WTC11 (cell line): Measurements from ENCODE around the gene ASMTL.

Source experiments
- AFF4 ChIP-seq: sonication (generic); formaldehyde crosslinking; IDR thresholded peaks from 2 replicates; pipeline ENCODE4 v1.8.1; 2023; ENCODE audit warnings: mild to moderate bottlenecking, missing genetic modification reagents, borderline replicate concordance
- IRF2 ChIP-seq: sonication (generic); formaldehyde crosslinking; IDR thresholded peaks from 2 replicates; pipeline ENCODE4 v1.8.0; 2022; ENCODE audit warnings: low read depth, missing genetic modification reagents, borderline replicate concordance
- NR1H2 ChIP-seq: sonication (generic); formaldehyde crosslinking; IDR thresholded peaks from 2 replicates; pipeline ENCODE4 v1.9.0; 2021; ENCODE audit warnings: mild to moderate bottlenecking, moderate library complexity, missing genetic modification reagents
- USF2 ChIP-seq: sonication (generic); formaldehyde crosslinking; IDR thresholded peaks from 2 replicates; pipeline ENCODE4 v1.8.1; 2023; ENCODE audit warnings: mild to moderate bottlenecking, missing genetic modification reagents, moderate library complexity
- TF ChIP-seq, protein P1 (sequence below): sonication (generic); formaldehyde crosslinking; IDR thresholded peaks from 2 replicates; pipeline ENCODE4 v1.8.0; 2023; ENCODE audit warnings: missing genetic modification reagents, mild to moderate bottlenecking, borderline replicate concordance
- TF ChIP-seq, protein P2 (sequence below): fragments of 200-600 bp; IDR thresholded peaks from 2 replicates; pipeline ENCODE4 v1.8.0; 2022; ENCODE audit warnings: antibody characterized with exemption

- TF ChIP-seq, protein P1, sequence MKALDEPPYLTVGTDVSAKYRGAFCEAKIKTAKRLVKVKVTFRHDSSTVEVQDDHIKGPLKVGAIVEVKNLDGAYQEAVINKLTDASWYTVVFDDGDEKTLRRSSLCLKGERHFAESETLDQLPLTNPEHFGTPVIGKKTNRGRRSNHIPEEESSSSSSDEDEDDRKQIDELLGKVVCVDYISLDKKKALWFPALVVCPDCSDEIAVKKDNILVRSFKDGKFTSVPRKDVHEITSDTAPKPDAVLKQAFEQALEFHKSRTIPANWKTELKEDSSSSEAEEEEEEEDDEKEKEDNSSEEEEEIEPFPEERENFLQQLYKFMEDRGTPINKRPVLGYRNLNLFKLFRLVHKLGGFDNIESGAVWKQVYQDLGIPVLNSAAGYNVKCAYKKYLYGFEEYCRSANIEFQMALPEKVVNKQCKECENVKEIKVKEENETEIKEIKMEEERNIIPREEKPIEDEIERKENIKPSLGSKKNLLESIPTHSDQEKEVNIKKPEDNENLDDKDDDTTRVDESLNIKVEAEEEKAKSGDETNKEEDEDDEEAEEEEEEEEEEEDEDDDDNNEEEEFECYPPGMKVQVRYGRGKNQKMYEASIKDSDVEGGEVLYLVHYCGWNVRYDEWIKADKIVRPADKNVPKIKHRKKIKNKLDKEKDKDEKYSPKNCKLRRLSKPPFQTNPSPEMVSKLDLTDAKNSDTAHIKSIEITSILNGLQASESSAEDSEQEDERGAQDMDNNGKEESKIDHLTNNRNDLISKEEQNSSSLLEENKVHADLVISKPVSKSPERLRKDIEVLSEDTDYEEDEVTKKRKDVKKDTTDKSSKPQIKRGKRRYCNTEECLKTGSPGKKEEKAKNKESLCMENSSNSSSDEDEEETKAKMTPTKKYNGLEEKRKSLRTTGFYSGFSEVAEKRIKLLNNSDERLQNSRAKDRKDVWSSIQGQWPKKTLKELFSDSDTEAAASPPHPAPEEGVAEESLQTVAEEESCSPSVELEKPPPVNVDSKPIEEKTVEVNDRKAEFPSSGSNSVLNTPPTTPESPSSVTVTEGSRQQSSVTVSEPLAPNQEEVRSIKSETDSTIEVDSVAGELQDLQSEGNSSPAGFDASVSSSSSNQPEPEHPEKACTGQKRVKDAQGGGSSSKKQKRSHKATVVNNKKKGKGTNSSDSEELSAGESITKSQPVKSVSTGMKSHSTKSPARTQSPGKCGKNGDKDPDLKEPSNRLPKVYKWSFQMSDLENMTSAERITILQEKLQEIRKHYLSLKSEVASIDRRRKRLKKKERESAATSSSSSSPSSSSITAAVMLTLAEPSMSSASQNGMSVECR (CRISPR knock-in tag): no peak
- TF ChIP-seq, protein P2, sequence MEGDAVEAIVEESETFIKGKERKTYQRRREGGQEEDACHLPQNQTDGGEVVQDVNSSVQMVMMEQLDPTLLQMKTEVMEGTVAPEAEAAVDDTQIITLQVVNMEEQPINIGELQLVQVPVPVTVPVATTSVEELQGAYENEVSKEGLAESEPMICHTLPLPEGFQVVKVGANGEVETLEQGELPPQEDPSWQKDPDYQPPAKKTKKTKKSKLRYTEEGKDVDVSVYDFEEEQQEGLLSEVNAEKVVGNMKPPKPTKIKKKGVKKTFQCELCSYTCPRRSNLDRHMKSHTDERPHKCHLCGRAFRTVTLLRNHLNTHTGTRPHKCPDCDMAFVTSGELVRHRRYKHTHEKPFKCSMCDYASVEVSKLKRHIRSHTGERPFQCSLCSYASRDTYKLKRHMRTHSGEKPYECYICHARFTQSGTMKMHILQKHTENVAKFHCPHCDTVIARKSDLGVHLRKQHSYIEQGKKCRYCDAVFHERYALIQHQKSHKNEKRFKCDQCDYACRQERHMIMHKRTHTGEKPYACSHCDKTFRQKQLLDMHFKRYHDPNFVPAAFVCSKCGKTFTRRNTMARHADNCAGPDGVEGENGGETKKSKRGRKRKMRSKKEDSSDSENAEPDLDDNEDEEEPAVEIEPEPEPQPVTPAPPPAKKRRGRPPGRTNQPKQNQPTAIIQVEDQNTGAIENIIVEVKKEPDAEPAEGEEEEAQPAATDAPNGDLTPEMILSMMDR: no peak
- TF ChIP-seq IRF2 (CRISPR knock-in tag): no peak
- TF ChIP-seq USF2 (CRISPR knock-in tag): no peak
- no peak for TF ChIP-seq AFF4 (CRISPR knock-in tag)
- no peak for TF ChIP-seq NR1H2 (CRISPR knock-in tag)
These were observed 3.5 kb downstream of the ASMTL start for GRCh38 chrX:1449036-1449822.
